GM21576 (cell line): ENCODE measurements around the gene CRIP1.

Experiments used
- ATAC-seq: cut with Tn5 transposase; IDR thresholded peaks from one replicate; pipeline ENCODE4 v1.9.1; 2021; ENCODE audit warnings: mild to moderate bottlenecking, moderate library complexity; ENCODE audit not compliant: unreplicated experiment

The CRIP1 gene

DNA sequence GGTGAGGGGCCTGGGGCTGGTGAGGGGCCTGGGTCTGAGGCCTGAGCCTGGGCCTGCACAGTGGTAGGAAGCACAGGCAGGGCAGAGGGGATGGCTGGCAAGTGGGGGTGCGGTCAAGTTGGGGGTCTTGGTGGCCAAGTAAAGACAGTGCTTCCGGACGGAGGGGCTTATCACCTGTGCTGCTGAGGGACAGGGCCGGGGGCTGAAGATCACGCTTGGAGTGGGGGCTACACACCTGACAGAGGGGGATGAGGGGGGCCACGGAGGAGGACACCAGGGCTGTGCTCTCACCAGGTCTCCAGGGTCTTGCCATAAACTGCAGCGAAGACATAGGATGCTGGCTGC lies 16.6 kb downstream of the CRIP1 start:
- no peak for ATAC-seq

GRCh38 chr14:105503935-105504692 lies 17.4 kb downstream of the CRIP1 start:
- ATAC-seq, result no peak

- no peak for ATAC-seq
These were observed 18.4 kb downstream of the CRIP1 start for GRCh38 chr14:105505101-105505500.

DNA sequence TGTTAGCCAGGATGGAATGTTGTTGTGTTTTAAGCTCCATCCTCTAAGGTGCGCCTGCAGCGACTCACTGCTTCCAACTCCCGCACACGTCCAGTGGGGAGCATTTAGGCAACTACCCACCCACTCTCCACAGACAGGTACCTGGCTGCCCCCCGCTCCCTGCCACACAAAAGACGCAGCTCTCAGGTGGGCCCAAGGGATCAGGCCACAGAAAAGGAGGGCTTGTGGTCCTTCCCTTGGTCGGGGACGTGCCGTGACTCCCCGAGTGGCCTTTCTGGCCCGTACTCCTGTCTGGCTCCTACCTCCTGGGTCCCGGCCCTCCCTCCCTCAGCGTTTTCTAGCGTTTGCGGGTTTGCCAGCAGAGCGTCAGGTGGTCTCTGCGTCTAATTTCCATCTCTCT lies 20.6 kb downstream of the CRIP1 start:
- no peak for ATAC-seq

DNA sequence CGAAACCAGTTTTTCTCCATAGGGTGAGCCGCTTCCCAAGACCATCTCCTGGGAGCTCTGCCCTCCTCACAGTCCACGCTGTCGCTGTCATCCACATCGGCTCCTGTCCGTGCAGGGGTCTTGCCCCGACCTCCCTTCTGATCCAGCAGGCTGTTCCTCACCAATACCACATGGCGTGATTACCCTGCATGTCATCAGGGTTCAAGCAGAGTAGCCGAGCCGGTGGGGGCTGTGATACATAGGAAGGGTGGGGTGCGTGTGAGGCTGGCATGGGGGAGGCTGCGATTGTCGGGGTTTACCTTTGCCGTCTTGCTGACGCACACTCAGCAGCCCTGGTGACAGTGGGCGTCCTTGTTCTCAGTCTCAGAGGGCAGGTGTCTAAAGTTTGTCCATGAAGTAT lies 21.4 kb downstream of the CRIP1 start:
- ATAC-seq, result no peak

DNA sequence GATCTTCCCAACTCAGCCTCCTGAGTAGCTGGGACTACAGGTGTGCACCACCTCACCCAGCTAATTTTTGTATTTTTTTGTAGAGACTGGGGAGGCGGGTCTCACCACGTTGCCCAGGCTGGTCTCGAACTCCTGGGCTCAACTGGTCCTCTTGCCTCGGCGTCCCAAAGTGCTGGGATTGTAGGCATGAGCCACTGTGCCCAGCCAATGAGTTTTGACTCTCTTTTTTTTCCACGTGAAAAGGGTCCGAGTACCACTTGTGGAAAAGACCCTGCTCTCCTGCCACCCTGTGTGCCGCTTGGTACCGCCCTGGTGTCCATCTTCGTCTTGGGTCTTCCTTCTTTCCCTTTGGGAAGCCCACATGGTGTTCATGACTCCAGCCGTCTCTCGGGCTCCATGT lies 21.9 kb downstream of the CRIP1 start:
- ATAC-seq, result no peak

DNA sequence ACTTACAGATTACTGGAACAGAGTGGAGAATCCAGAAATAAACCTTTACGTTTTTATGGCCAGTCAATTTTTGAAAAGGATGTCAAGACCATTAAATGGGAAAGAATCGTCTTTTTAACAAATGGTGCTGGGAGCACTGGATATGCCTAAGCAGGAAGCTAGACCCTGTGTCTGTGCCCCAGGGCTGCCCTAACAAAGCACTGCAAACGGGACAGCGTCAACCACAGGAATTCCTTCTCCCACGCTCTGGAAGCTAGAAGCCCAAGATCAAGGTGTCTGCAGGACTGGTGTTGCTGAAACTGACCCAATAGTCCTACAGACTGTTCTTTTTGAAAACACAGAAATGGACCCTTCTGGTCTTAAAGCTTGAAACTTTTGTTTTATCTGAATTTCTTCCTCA lies 30.4 kb downstream of the CRIP1 start:
- ATAC-seq, result no peak

GRCh38 chr14:105519946-105520698 lies 33.4 kb downstream of the CRIP1 start:
- ATAC-seq, result no peak

GRCh38 chr14:105525326-105525725 lies 38.6 kb downstream of the CRIP1 start:
- ATAC-seq, result no peak

- no peak for ATAC-seq
These were observed 39.4 kb downstream of the CRIP1 start, which contains the start of gene TMEM121 for GRCh38 chr14:105525861-105526775. Gene TMEM121, plus strand, starts transcription at chr14:105526583. Its CDS starts 2,252 bp downstream, at chr14:105528835.

DNA sequence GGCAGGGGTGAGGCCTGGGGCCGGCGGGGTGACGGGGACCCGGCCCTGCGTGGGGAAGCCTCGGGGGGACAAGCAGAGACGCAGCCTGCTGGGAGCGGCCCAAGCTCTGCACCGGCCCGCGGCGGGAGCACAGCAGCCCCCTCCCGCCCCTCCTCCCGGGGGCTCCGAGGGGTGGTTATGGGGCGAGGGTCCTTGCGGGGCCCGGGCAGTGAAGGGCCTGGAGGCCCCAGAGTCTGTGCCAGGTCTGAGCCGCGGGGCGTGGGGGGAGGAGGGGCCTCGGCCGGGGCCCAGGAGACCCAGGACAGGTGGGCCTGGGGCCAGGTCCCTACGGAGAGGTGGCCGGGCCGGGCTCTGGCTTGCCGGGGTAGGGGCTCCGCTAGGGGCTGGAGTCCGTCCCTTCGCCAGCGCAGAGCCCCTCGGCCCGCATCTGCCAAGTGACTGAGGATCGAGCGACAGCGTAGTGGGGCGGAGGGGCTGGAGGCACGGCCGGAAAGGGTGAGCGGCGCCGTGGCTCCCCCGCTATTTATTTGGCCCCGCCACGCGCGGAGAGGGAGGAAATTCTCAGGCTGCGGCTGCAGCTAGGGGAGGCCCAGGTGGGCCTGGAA lies 40.2 kb downstream of the CRIP1 start:
- no peak for ATAC-seq

- ATAC-seq, result no peak
These were observed 40.7 kb downstream of the CRIP1 start for GRCh38 chr14:105527381-105527825.

GRCh38 chr14:105527826-105528585 lies 41.3 kb downstream of the CRIP1 start:
- no peak for ATAC-seq

- ATAC-seq, result no peak
These were observed 42.1 kb downstream of the CRIP1 start for GRCh38 chr14:105528586-105529318.

GRCh38 chr14:105529319-105529568 lies 42.6 kb downstream of the CRIP1 start:
- ATAC-seq, result no peak

- no peak for ATAC-seq
These were observed 43.0 kb downstream of the CRIP1 start for GRCh38 chr14:105529569-105530284.

DNA sequence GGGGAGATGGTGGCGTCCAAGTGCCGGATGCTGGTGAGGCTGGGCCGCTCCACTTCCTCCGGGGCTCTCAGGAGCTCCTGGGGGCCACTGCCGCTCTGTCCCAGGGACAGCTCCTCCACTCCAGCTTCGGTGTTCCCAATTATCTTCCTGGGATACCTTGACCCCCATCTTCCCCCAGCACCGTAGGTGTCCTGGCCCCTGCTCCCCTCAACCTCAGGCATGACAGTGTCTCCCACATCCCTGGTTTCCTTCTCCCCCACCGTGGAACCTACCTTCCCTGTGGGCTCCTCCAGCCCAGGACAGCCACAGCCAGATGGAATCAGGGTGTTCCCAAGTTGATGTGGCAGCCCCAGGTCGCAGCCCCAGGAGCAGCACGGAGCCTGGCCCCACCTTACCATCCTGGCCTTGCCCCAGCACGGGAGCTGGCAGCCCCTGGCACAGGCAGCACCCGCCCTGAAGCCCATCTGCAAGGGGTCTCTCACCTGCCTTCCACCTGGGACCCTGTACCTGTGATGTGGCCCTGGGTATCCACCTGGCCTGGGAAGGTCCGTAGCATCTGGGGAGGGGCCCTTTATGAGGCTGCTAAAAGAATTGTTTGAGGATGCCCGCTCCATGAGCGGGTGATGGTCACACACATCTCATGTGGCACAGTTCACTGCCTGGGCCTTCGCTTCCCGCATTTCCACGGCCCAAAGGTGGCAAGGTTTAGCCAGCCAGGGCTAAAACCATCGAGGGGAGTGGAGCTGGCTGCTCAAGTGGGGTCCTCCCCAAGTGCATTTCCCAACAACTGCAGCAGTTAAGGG lies 43.8 kb downstream of the CRIP1 start:
- ATAC-seq, result no peak
